ENCODE measurements around the gene FCHSD2. TPM values are rescaled to one million over a fixed set of nuclear protein-coding genes. Genes with fewer than 3 reads are reported as not detected.

FCHSD2 gene
- total and polyA plus RNA-seq, 9 of the 15 experiments (the other 6 are each of a cell fraction or from before 2014, with no cell fraction given): 1.8 to 14.7 (median 6.4) TPM

DNA sequence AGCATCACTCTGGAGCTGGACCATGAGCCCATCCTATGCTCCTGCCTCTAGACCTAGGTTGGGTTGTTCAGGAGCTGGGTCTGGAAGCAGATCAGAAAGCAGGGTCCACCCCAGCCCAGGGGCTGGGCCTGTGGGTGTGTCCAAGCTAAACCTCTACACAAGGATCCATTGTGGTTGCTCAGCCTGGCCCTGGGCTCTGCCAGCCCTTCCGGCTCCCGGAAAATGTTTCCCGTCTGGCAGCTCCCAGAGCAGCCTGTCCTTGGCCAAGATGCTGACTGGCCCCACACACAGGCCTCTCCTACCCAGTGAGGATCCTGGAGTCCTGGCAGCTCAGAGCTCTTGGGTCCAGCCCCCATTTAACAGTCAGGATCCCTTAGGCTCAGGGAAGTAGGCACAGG is 35.3 kb upstream of the FCHSD2 start:
- H4K20me1 ChIP-seq (replicated peaks; ENCODE audit: control insufficient read depth, insufficient read depth, low read length): no peaks in the 10 kb centered on the region
- no peaks in the 10 kb centered on the region for H3K9me1 ChIP-seq (ENCODE audit: control insufficient read depth, insufficient read depth, low read length)
- CTCF ChIA-PET (ENCODE audit: low intra/inter-chr PET ratio): interaction anchor here (1.9 to 4.3 kb wide), 2 partner anchors 253 to 345 kb away, joined by 16 to 47 read pairs; no protein-coding TSS in a partner anchor
- BruUV-seq (replicated peaks): no TSS peak
- H3K27me3 ChIP-seq (ENCODE audit: control insufficient read depth in 2 of 2, insufficient read depth in 2 of 2, low read length in 2 of 2): no peaks in the 10 kb centered on the region
- ATAC-seq: no peak
- peaks cover under 1 to 4% of the 10 kb centered on the region in 2 experiments; a peak in 2 of 5 replicates for H3K4me1 ChIP-seq (replicated peaks in 1 of 2; ENCODE audit: control insufficient read depth in 2 of 2, insufficient read depth in 2 of 2, low read length in 2 of 2)
- TF ChIP-seq, protein P1, sequence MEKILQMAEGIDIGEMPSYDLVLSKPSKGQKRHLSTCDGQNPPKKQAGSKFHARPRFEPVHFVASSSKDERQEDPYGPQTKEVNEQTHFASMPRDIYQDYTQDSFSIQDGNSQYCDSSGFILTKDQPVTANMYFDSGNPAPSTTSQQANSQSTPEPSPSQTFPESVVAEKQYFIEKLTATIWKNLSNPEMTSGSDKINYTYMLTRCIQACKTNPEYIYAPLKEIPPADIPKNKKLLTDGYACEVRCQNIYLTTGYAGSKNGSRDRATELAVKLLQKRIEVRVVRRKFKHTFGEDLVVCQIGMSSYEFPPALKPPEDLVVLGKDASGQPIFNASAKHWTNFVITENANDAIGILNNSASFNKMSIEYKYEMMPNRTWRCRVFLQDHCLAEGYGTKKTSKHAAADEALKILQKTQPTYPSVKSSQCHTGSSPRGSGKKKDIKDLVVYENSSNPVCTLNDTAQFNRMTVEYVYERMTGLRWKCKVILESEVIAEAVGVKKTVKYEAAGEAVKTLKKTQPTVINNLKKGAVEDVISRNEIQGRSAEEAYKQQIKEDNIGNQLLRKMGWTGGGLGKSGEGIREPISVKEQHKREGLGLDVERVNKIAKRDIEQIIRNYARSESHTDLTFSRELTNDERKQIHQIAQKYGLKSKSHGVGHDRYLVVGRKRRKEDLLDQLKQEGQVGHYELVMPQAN (IDR thresholded peaks at IDR 0.05; ENCODE audit: borderline replicate concordance): no peak
- TF ChIP-seq FOXA3 (CRISPR knock-in tag; conservative IDR thresholded peaks at IDR 0.05 in 1 of 2, IDR thresholded peaks at IDR 0.05 in 1 of 2): no peak
- TF ChIP-seq, protein P2, sequence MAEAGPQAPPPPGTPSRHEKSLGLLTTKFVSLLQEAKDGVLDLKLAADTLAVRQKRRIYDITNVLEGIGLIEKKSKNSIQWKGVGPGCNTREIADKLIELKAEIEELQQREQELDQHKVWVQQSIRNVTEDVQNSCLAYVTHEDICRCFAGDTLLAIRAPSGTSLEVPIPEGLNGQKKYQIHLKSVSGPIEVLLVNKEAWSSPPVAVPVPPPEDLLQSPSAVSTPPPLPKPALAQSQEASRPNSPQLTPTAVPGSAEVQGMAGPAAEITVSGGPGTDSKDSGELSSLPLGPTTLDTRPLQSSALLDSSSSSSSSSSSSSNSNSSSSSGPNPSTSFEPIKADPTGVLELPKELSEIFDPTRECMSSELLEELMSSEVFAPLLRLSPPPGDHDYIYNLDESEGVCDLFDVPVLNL (CRISPR knock-in tag; IDR thresholded peaks at IDR 0.05; ENCODE audit: low read depth): no peak
- TF ChIP-seq KLF10 (CRISPR knock-in tag; IDR thresholded peaks at IDR 0.05): no peak
- TF ChIP-seq ZNF57 (CRISPR knock-in tag; IDR thresholded peaks at IDR 0.05): no peak
- TF ChIP-seq ZNF830 (CRISPR knock-in tag; IDR thresholded peaks at IDR 0.05): no peak
- TF ChIP-seq, protein P3, sequence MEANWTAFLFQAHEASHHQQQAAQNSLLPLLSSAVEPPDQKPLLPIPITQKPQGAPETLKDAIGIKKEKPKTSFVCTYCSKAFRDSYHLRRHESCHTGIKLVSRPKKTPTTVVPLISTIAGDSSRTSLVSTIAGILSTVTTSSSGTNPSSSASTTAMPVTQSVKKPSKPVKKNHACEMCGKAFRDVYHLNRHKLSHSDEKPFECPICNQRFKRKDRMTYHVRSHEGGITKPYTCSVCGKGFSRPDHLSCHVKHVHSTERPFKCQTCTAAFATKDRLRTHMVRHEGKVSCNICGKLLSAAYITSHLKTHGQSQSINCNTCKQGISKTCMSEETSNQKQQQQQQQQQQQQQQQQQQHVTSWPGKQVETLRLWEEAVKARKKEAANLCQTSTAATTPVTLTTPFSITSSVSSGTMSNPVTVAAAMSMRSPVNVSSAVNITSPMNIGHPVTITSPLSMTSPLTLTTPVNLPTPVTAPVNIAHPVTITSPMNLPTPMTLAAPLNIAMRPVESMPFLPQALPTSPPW (CRISPR knock-in tag; IDR thresholded peaks at IDR 0.05): no peak
- no peak for TF ChIP-seq ZNF175 (CRISPR knock-in tag; IDR thresholded peaks at IDR 0.05; ENCODE audit: low read depth)
- no peak for TF ChIP-seq CBX5 (IDR thresholded peaks at IDR 0.05; ENCODE audit: borderline replicate concordance, low read depth)
- no peak for TF ChIP-seq ZNF311 (CRISPR knock-in tag; IDR thresholded peaks at IDR 0.05)
- no peak for TF ChIP-seq KAT2B (IDR thresholded peaks at IDR 0.05; ENCODE audit: low read depth, low read length)
- POLR2A ChIA-PET: interaction anchor here (1.1 kb wide), 1 partner anchor 13 kb away, joined by 3 read pairs; no protein-coding TSS in a partner anchor
- WGBS (ENCODE audit: insufficient coverage, low coverage, missing lambda C conversion rate): 12% methylated on average over 3 of the region's 3 CpGs
- no peak overlapping the region for H3K9ac ChIP-seq (ENCODE audit: insufficient read depth in 1 of 2, low read depth in 2 of 2, low read length in 2 of 2)
- in situ Hi-C loops (cut with MboI) (loop anchor here (5.0 kb wide), 1 partner anchor 345 kb away; no protein-coding TSS in a partner anchor), intact Hi-C loops (cut with micrococcal nuclease) (loop anchor here (5.0 kb wide), 1 partner anchor 590 kb away; no protein-coding TSS in a partner anchor)
- no peak overlapping the region for H3K4me2 ChIP-seq (ENCODE audit: insufficient read depth, low read length)
- no peaks in the 10 kb centered on the region for H3K79me2 ChIP-seq (ENCODE audit: control insufficient read depth, insufficient read depth, low read length)
- H2AFZ ChIP-seq (ENCODE audit: low read depth, low read length): no peak overlapping the region
- H3K4me3 ChIP-seq: no peak overlapping the region
- H3K27ac ChIP-seq (ENCODE audit: extremely low read depth, low read depth, low read length): no peak overlapping the region
- H3K9me3 ChIP-seq (replicated peaks; ENCODE audit: control insufficient read depth, insufficient read depth, low read depth, low read length): no peaks in the 10 kb centered on the region
- no peak for FAIRE-seq
- no peaks in the 10 kb centered on the region for H3K36me3 ChIP-seq (ENCODE audit: control insufficient read depth, insufficient read depth, low read length)
- no peak for DNase-seq (ENCODE audit: extremely low read depth in 1 of 4, low spot score in 3 of 4)

Measured in K562 (cell line).